ENCODE data around the gene TNNI3. TPM values are rescaled to one million over a fixed set of nuclear protein-coding genes. Genes with fewer than 3 reads are reported as not detected.
A peak's percentile ranks its signal among the peaks of the same experiment; 100 is the strongest.
"Not testable (repeated sequence)": the region's sequence is repeated elsewhere in the genome, so short reads cannot be mapped to it uniquely, and the experiment has no call there.

TNNI3 gene
- total RNA-seq, 1 donor from 2014 or later: not detected

GRCh38 chr19:55109527-55110291 is 47.8 kb downstream of the TNNI3 start:
- no peak for DNase-seq (ENCODE audit: low spot score)
- TF ChIP-seq CTCF (IDR thresholded peaks at IDR 0.05; ENCODE audit: unreplicated experiment): no peak
- peak overlapping the region; percentile 79 for H3K4me3 Mint-ChIP-seq (ENCODE audit: unreplicated experiment)
- H3K27ac Mint-ChIP-seq (ENCODE audit: unreplicated experiment): no peak overlapping the region
- peaks cover 23% of the 10 kb centered on the region for H3K36me3 Mint-ChIP-seq (ENCODE audit: low read depth, unreplicated experiment)
- peaks cover 11% of the 10 kb centered on the region for H3K27me3 Mint-ChIP-seq (ENCODE audit: unreplicated experiment)
- H3K9me3 Mint-ChIP-seq (ENCODE audit: unreplicated experiment): no peaks in the 10 kb centered on the region
- H3K4me1 Mint-ChIP-seq (ENCODE audit: unreplicated experiment): peaks cover 2% of the 10 kb centered on the region

- H3K27ac Mint-ChIP-seq (ENCODE audit: unreplicated experiment); H3K4me1 Mint-ChIP-seq (ENCODE audit: unreplicated experiment); DNase-seq (ENCODE audit: low spot score); H3K4me3 Mint-ChIP-seq (ENCODE audit: unreplicated experiment); H3K9me3 Mint-ChIP-seq (ENCODE audit: unreplicated experiment): not testable (repeated sequence)
- Mint-ChIP-seq H3K36me3 (ENCODE audit: low read depth, unreplicated experiment) (peaks cover 31% of the 10 kb centered on the region), H3K27me3 (ENCODE audit: unreplicated experiment) (peaks cover 11% of the 10 kb centered on the region)
Observed at GRCh38 chr19:55107252-55107651, 50.3 kb downstream of the TNNI3 start.

DNA sequence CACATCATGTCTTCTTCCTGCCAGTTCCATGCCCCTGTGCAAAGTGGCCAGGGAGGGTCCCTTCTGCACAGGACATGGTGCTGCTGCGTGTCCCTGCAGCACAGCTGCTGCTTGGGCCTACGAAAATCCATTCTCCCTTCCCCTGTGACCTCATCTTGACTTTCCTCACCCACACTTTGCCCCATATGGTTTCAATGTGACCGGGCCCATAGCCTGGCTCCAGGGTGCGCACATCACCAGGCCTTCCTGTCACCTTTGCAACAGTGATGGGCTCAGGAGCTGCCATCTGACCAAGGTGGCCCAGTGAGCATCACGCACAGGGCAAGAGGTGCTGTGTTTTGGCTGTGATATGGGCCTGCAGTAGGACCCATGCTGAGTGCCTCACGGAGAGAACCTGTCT is 50.9 kb downstream of the TNNI3 start:
- Mint-ChIP-seq H3K36me3 (ENCODE audit: low read depth, unreplicated experiment) (peaks cover 37% of the 10 kb centered on the region), H3K27ac (ENCODE audit: unreplicated experiment) (no peak overlapping the region), H3K27me3 (ENCODE audit: unreplicated experiment) (peaks cover 11% of the 10 kb centered on the region), H3K4me3 (ENCODE audit: unreplicated experiment) (peak overlapping the region; percentile 21), H3K4me1 (ENCODE audit: unreplicated experiment) (peaks cover 2% of the 10 kb centered on the region), H3K9me3 (ENCODE audit: unreplicated experiment) (no peaks in the 10 kb centered on the region)
- no peak for TF ChIP-seq CTCF (IDR thresholded peaks at IDR 0.05; ENCODE audit: unreplicated experiment)
- DNase-seq (ENCODE audit: low spot score): no peak

DNA sequence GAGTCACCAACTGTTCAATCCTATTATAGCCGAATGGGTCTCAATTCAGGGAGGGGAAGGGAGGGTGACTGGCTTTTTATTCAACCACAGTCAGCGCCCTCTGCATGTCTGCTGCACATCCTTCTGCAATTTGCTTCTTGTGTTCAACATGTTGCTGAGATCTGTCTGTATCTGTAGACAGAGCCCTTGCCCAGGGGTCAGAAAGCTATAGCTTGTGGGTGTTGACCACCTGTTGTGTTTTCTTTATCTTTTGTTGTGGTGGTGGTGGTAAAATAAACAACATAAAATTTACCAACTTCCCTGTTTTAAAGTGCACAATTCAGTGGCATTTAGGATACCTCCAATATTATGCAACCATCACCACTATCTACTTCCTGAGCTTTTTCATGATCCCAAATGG is 52.3 kb downstream of the TNNI3 start:
- H3K36me3 Mint-ChIP-seq (ENCODE audit: low read depth, unreplicated experiment): peaks cover 38% of the 10 kb centered on the region
- no peak for TF ChIP-seq CTCF (IDR thresholded peaks at IDR 0.05; ENCODE audit: unreplicated experiment)
- peaks cover 2% of the 10 kb centered on the region for H3K4me1 Mint-ChIP-seq (ENCODE audit: unreplicated experiment)
- no peak overlapping the region for H3K27ac Mint-ChIP-seq (ENCODE audit: unreplicated experiment)
- peaks cover 4% of the 10 kb centered on the region for H3K27me3 Mint-ChIP-seq (ENCODE audit: unreplicated experiment)
- H3K4me3 Mint-ChIP-seq (ENCODE audit: unreplicated experiment): no peak overlapping the region
- DNase-seq (ENCODE audit: low spot score): no peak
- no peaks in the 10 kb centered on the region for H3K9me3 Mint-ChIP-seq (ENCODE audit: unreplicated experiment)

DNA sequence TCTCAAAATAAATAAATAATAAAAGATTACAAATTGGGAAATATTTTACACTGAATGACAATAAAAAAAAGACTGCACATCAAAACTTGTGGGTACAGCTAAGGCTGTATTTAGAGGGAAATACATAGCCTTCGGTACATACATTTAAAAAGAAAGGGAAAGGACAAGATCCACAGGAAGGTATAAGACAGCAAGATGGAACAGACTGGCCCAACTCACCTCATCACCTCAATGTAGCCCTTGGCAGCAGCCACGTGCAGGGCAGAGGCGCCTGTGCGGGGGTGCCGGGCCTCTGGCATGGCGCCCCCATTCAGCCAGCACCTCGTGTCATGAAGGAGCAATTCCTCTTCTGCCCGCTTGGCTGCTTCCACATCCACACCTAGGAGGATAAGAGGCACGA is 54.3 kb downstream of the TNNI3 start:
- H3K9me3 Mint-ChIP-seq (ENCODE audit: unreplicated experiment): no peaks in the 10 kb centered on the region
- H3K4me1 Mint-ChIP-seq (ENCODE audit: unreplicated experiment): no peaks in the 10 kb centered on the region
- H3K27ac Mint-ChIP-seq (ENCODE audit: unreplicated experiment): no peak overlapping the region
- H3K36me3 Mint-ChIP-seq (ENCODE audit: low read depth, unreplicated experiment): peaks cover 35% of the 10 kb centered on the region
- TF ChIP-seq CTCF (IDR thresholded peaks at IDR 0.05; ENCODE audit: unreplicated experiment): no peak
- DNase-seq (ENCODE audit: low spot score): no peak
- H3K27me3 Mint-ChIP-seq (ENCODE audit: unreplicated experiment): peaks cover 1% of the 10 kb centered on the region
- H3K4me3 Mint-ChIP-seq (ENCODE audit: unreplicated experiment): no peak overlapping the region

Small RNAs within 50 kb of the gene (microRNA-seq; reads per million reads assigned to microRNA genes)
- gene MIR7975 (ENCODE audit: unreplicated experiment): not detected

Other genes starting within 250 kb of the TNNI3 start
- 0.69 TPM for gene NLRP7, start 210.2 kb downstream of the TNNI3 start, total RNA-seq (ENCODE audit: unreplicated experiment)
- gene NLRP2, start 191.4 kb downstream of the TNNI3 start, total RNA-seq (ENCODE audit: unreplicated experiment): 0.31 TPM
- 1.2 TPM for gene GP6, start 119.5 kb downstream of the TNNI3 start, total RNA-seq (ENCODE audit: unreplicated experiment)
- 13.5 TPM for gene RDH13, start 94.6 kb downstream of the TNNI3 start, total RNA-seq (ENCODE audit: unreplicated experiment)
- gene EPS8L1, start 81.9 kb downstream of the TNNI3 start, total RNA-seq (ENCODE audit: unreplicated experiment): 24.6 TPM
- gene PPP1R12C, start 40.1 kb downstream of the TNNI3 start, total RNA-seq (ENCODE audit: unreplicated experiment): 136 TPM
- 2.8 TPM for gene TNNT1, start 8.5 kb downstream of the TNNI3 start, total RNA-seq (ENCODE audit: unreplicated experiment)
- gene DNAAF3, start 8.9 kb upstream of the TNNI3 start, total RNA-seq (ENCODE audit: unreplicated experiment): 2.2 TPM
- gene SYT5, start 22.6 kb upstream of the TNNI3 start, total RNA-seq (ENCODE audit: unreplicated experiment): 1.6 TPM
- gene PTPRH, start 51.8 kb upstream of the TNNI3 start, total RNA-seq (ENCODE audit: unreplicated experiment): not detected
- gene TMEM86B, start 71.0 kb upstream of the TNNI3 start, total RNA-seq (ENCODE audit: unreplicated experiment): 4.1 TPM
- 65.6 TPM for gene PPP6R1, start 101.3 kb upstream of the TNNI3 start, total RNA-seq (ENCODE audit: unreplicated experiment)
- gene HSPBP1, start 122.4 kb upstream of the TNNI3 start, total RNA-seq (ENCODE audit: unreplicated experiment): 24.6 TPM
- 14.1 TPM for gene BRSK1, start 126.3 kb upstream of the TNNI3 start, total RNA-seq (ENCODE audit: unreplicated experiment)
- not detected for gene TMEM150B, start 167.6 kb upstream of the TNNI3 start, total RNA-seq (ENCODE audit: unreplicated experiment)
- 18.4 TPM for gene KMT5C, start 182.1 kb upstream of the TNNI3 start, total RNA-seq (ENCODE audit: unreplicated experiment)
- gene COX6B2, start 197.0 kb upstream of the TNNI3 start, total RNA-seq (ENCODE audit: unreplicated experiment): not detected
- not detected for gene GARIN5B, start 205.5 kb upstream of the TNNI3 start, total RNA-seq (ENCODE audit: unreplicated experiment)
- 0.21 TPM for gene IL11, start 212.7 kb upstream of the TNNI3 start, total RNA-seq (ENCODE audit: unreplicated experiment)
- not detected for gene TMEM190, start 219.1 kb upstream of the TNNI3 start, total RNA-seq (ENCODE audit: unreplicated experiment)
- 0.64 TPM for gene TMEM238, start 226.6 kb upstream of the TNNI3 start, total RNA-seq (ENCODE audit: unreplicated experiment)
- gene RPL28, start 228.2 kb upstream of the TNNI3 start, total RNA-seq (ENCODE audit: unreplicated experiment): 3,792 TPM

All from endothelial cell (in vitro differentiated cells).